Middle frontal gyrus (tissue), 1 donor: ENCODE measurements around the gene ZNF780A.
A peak's percentile ranks its signal among the peaks of the same experiment; 100 is the strongest.
"Not testable (repeated sequence)": the region's sequence is repeated elsewhere in the genome, so short reads cannot be mapped to it uniquely, and the experiment has no call there.

Experiments
- DNase-seq: peaks from one replicate; pipeline ENCODE4 v3.0.0-alpha.2; 2015; ENCODE audit warnings: low spot score; ENCODE audit errors: extremely low spot score

The ZNF780A gene

GRCh38 chr19:40088299-40089047, 2.3 kb downstream of the ZNF780A start:
- DNase-seq: no peak

GRCh38 chr19:40084948-40085347, 5.8 kb downstream of the ZNF780A start:
- no peak for DNase-seq

GRCh38 chr19:40081411-40081810, 9.3 kb downstream of the ZNF780A start:
- no peak for DNase-seq

GRCh38 chr19:40080289-40080688, 10.5 kb downstream of the ZNF780A start:
- no peak for DNase-seq

- DNase-seq: no peak
Observed at GRCh38 chr19:40078377-40078776, 12.4 kb downstream of the ZNF780A start.

GRCh38 chr19:40070058-40070457, 20.7 kb downstream of the ZNF780A start:
- DNase-seq: no peak

GRCh38 chr19:40059624-40060023, 31.1 kb downstream of the ZNF780A start:
- no peak for DNase-seq

GRCh38 chr19:40057166-40057565, 33.6 kb downstream of the ZNF780A start:
- no peak for DNase-seq

- DNase-seq: no peak
Observed at GRCh38 chr19:40056505-40056904, 34.2 kb downstream of the ZNF780A start.

GRCh38 chr19:40055832-40056504, 34.8 kb downstream of the ZNF780A start, which contains the start of gene ZNF780B:
Gene ZNF780B, minus strand, starts transcription at chr19:40056231. Its CDS starts 5,899 bp downstream, at chr19:40050332.
- DNase-seq: peak; percentile 73

- DNase-seq: no peak
Observed at GRCh38 chr19:40055049-40055448, 35.7 kb downstream of the ZNF780A start.

GRCh38 chr19:40054632-40055031, 36.1 kb downstream of the ZNF780A start:
- no peak for DNase-seq

- DNase-seq: no peak
Observed at GRCh38 chr19:40053491-40053890, 37.3 kb downstream of the ZNF780A start.

- not testable (repeated sequence) for DNase-seq
Observed at GRCh38 chr19:40041718-40042117, 49.0 kb downstream of the ZNF780A start.

GRCh38 chr19:40038047-40038446, 52.7 kb downstream of the ZNF780A start:
- not testable (repeated sequence) for DNase-seq

GRCh38 chr19:40035996-40036395, 54.7 kb downstream of the ZNF780A start:
- no peak for DNase-seq

- DNase-seq: no peak
Observed at GRCh38 chr19:40033989-40034560, 56.7 kb downstream of the ZNF780A start.

GRCh38 chr19:40026597-40026970, 64.2 kb downstream of the ZNF780A start:
- DNase-seq: no peak

GRCh38 chr19:40025938-40026596, 64.7 kb downstream of the ZNF780A start:
- DNase-seq: no peak

GRCh38 chr19:40023969-40024368, 66.8 kb downstream of the ZNF780A start:
- DNase-seq: no peak
